GM18499 (cell line): ENCODE measurements around the gene VPS39.

Experiments used
- ATAC-seq: cut with Tn5 transposase; IDR thresholded peaks from one replicate; pipeline ENCODE4 v1.9.1; 2021; ENCODE audit warnings: moderate number of reproducible peaks; ENCODE audit not compliant: insufficient read depth, unreplicated experiment

Gene VPS39

GRCh38 chr15:42202653-42203052, 5.5 kb downstream of the VPS39 start:
- no peak for ATAC-seq

- no peak for ATAC-seq
Measured at GRCh38 chr15:42201801-42202200, 6.3 kb downstream of the VPS39 start.

GRCh38 chr15:42199126-42199525, 9.0 kb downstream of the VPS39 start:
- ATAC-seq = no peak

GRCh38 chr15:42198516-42198915, 9.6 kb downstream of the VPS39 start:
- no peak for ATAC-seq

GRCh38 chr15:42194513-42194912, 13.6 kb downstream of the VPS39 start:
- no peak for ATAC-seq

- ATAC-seq = no peak
Measured at GRCh38 chr15:42193383-42193782, 14.7 kb downstream of the VPS39 start.

- ATAC-seq = no peak
Measured at GRCh38 chr15:42191610-42192346, 16.3 kb downstream of the VPS39 start.

- ATAC-seq = no peak
Measured at GRCh38 chr15:42190370-42190769, 17.7 kb downstream of the VPS39 start.

- ATAC-seq = no peak
Measured at GRCh38 chr15:42185801-42186200, 22.3 kb downstream of the VPS39 start.

GRCh38 chr15:42184736-42185135, 23.4 kb downstream of the VPS39 start:
- ATAC-seq = no peak

GRCh38 chr15:42184296-42184695, 23.8 kb downstream of the VPS39 start:
- ATAC-seq = no peak

- no peak for ATAC-seq
Measured at GRCh38 chr15:42182961-42183360, 25.1 kb downstream of the VPS39 start.

GRCh38 chr15:42182328-42182886, 25.7 kb downstream of the VPS39 start:
- ATAC-seq = no peak

- no peak for ATAC-seq
Measured at GRCh38 chr15:42178056-42178455, 30.0 kb downstream of the VPS39 start.

- ATAC-seq = no peak
Measured at GRCh38 chr15:42175671-42176070, 32.4 kb downstream of the VPS39 start.

- ATAC-seq = no peak
Measured at GRCh38 chr15:42172475-42172874, 35.6 kb downstream of the VPS39 start.

GRCh38 chr15:42171795-42172194, 36.3 kb downstream of the VPS39 start:
- ATAC-seq = no peak

GRCh38 chr15:42171122-42171521, 37.0 kb downstream of the VPS39 start:
- no peak for ATAC-seq

- ATAC-seq = no peak
Measured at GRCh38 chr15:42166225-42166940, 41.7 kb downstream of the VPS39 start.

- no peak for ATAC-seq
Measured at GRCh38 chr15:42165106-42165505, 43.0 kb downstream of the VPS39 start.

- ATAC-seq = no peak
Measured at GRCh38 chr15:42163947-42164550, 44.1 kb downstream of the VPS39 start.
